22Rv1 (cell line): ENCODE data around the gene MXD4.

ENCODE experiments used
- ZFX ChIP-seq: fragments of 450-650 bp; IDR thresholded peaks from 2 replicates; pipeline ENCODE4 v1.6.1; 2017; ENCODE audit warnings: antibody characterized with exemption, borderline replicate concordance
- TF ChIP-seq, protein P1 (sequence below): fragments of 450-650 bp; IDR thresholded peaks from 2 replicates; pipeline ENCODE4 v1.5.1; 2017; ENCODE audit warnings: mild to moderate bottlenecking

DNA sequence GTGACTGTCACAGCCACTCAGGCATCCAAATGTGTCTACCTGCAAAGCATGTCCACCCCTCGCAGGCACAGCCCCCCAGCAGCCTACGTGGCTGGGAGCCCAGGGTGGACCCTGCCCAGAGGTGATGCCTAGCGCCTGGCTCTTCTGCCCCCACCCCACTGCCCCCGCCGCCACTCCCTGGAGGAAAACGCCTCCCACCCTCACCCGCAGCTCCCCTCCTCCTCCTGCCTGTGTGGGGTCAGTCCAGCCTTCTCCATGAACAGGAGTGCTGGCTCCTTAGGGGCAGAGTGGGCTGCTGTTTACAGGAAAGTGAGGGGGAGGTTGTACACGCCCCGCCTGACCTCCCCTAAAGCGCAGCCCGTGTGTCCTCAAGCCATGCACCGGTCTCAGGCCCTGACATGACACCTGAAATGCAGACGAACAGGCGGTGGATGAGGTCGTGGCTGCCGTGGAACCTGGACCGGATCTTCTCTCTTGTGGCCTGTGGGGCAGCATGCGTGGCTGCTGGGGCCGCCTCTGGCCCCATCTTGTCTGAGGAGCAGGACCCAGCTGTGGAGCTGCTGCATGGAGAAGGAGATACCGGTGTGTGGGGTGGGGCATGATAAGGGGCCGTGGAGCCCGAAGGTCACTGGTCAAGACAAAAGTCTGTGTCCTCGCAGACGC is 11.9 kb upstream of the MXD4 start:
- TF ChIP-seq, protein P1, sequence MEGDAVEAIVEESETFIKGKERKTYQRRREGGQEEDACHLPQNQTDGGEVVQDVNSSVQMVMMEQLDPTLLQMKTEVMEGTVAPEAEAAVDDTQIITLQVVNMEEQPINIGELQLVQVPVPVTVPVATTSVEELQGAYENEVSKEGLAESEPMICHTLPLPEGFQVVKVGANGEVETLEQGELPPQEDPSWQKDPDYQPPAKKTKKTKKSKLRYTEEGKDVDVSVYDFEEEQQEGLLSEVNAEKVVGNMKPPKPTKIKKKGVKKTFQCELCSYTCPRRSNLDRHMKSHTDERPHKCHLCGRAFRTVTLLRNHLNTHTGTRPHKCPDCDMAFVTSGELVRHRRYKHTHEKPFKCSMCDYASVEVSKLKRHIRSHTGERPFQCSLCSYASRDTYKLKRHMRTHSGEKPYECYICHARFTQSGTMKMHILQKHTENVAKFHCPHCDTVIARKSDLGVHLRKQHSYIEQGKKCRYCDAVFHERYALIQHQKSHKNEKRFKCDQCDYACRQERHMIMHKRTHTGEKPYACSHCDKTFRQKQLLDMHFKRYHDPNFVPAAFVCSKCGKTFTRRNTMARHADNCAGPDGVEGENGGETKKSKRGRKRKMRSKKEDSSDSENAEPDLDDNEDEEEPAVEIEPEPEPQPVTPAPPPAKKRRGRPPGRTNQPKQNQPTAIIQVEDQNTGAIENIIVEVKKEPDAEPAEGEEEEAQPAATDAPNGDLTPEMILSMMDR: no peak
- no peak for TF ChIP-seq ZFX
